Cerebellar nuclear complex (tissue), 1 donor: ENCODE measurements around the gene CD59.
"Not testable (repeated sequence)": the region's sequence is repeated elsewhere in the genome, so short reads cannot be mapped to it uniquely, and the experiment has no call there.

Source experiments
- DNase-seq, 2 experiments: peaks; one replicate each; lab custom pipeline; 2025; lab: John Stamatoyannopoulos, UW

The CD59 gene

DNA sequence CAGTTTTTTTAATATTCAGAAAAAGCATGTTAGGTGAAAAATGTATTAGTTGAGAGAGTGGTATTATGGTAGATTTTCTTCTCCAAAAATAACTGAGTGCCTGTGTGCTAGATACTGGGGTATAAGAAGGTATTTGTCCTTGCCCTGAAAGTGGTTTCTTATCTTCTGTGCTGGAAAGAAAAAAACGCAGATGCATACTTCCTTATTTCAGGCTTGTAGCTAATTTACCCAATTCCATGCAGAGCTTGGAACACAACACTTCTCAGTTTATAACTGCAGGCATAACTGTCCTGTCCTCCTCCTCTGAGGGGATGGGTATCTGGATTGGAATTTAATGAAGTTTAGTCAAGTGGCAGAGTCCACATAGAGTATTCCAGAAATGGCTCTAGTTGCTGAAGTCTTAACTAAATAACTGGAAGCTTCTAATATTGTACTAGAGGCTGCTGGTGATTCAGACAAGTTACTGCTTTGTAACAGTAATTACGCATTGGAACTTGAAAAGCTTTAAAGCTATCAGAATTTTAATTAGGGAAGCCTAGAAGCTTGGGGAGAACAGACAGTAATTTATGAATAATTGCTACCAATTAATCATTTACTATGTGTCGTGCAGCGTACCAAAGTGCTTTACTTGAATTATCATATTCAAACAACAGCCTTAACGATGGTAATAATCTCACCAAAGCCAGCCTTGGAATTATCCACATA lies 22.9 kb downstream of the CD59 start:
- DNase-seq = no peak

DNA sequence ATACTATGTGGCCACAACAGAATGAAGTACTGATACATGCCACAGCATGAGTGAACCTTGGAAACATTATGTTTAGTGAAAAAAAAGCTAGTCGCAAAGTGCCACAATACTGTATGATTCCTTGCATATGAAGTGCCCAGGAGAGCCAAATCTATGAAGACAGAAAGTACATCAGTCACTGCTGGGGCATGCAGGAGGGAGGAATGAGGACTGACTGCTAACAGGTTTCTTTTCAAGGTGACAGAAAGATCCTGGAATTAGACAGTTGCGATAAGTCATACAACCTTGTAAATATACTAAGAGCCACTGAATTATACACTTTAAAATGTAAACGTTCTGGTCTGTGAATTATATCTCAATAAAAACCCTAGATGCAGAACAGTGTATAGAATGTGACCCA lies 23.8 kb downstream of the CD59 start:
- DNase-seq = no peak

DNA sequence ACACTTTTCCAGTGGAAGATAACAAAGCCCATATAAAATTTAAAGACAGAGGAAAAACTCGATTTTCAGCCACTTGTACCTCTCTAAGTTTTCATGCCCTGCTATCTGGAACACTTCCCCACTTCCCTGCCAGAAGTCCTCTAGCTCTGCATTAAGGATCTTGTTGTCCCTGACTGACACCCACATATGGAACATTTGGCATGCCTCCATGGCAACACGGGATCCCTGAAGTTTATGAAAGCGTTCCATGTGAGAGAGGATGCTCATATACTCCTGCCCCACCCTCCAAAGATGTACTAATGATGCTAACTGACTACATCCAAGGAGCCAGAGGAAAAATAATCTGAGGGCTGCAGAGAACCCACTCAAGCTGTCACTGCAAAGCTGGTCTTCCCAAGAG lies 26.8 kb downstream of the CD59 start:
- no peak for DNase-seq

DNA sequence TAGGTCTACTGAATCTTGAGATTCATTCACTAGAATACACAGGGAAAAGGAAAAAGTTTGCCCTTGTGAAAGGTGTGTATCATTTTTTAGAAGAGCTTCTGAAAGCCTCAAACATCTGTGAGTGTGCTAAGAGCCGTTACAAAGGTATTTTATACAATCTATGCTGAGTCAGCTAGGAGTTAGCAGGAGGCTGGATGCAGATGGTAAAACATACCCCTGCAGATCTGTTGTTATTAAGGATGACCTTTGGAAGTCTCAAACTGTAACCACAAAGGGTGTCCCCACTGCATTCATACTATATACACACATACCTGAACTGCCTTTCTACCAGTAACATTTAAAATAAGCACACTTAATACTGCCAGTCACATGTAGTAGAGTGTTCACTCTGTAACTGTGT lies 27.2 kb downstream of the CD59 start:
- DNase-seq = no peak

DNA sequence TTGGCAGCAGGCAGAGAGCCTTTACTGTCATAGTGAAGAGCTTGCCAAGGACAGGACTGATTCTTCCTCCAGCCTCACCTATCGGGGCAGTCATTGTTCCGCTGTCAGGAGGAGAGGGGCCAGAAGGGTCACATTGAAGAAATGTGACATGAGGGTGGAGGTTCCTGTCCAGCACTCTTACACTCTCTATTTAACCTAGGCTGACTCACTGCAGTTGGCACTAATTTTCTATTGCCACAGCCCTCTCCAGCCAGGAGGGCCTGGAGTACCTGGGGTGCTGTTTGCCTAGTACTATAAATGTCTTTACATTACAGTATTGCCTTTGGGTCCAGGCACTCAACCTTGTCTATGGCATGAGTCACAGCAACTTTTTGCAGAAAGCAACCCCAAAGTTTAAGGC lies 28.4 kb downstream of the CD59 start:
- DNase-seq = not testable (repeated sequence)

DNA sequence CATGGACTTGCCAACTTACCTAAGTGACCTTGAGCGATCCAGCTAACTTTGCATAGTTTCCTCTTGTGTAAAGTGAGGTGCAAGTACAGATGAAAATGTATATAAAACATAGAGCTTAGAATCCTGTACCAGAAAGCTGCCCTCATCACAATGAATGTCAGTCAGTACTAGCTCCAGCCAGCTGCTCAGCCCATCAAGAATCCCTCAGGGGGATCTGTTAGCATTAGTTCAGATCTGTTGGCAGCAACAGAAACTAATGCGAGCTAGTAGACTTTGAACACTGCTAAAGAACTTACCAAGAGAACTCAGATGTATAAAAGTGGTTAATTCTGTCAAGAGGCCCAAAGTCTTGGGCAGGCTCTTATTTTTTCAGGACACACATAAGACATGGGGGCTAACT lies 29.3 kb downstream of the CD59 start:
- DNase-seq = no peak

DNA sequence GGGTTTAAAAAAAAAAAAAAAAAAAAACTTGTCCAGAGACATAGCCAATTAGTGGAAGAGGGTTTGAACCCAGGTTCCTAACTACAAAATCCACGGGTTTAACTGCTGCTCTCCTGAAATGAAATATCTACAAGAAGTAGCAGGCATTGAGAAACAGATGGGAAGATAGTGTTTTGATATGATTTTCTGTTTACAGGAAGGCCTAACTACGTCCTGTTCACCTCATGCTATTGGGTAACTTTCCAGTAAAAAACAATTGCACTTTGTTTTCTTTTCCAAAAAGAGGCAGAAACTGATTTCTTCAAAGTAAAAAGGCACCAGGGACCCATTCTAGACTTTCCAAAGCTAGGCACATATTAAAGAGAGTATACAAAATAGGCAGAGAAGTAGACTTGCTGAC lies 29.7 kb downstream of the CD59 start:
- no peak for DNase-seq

DNA sequence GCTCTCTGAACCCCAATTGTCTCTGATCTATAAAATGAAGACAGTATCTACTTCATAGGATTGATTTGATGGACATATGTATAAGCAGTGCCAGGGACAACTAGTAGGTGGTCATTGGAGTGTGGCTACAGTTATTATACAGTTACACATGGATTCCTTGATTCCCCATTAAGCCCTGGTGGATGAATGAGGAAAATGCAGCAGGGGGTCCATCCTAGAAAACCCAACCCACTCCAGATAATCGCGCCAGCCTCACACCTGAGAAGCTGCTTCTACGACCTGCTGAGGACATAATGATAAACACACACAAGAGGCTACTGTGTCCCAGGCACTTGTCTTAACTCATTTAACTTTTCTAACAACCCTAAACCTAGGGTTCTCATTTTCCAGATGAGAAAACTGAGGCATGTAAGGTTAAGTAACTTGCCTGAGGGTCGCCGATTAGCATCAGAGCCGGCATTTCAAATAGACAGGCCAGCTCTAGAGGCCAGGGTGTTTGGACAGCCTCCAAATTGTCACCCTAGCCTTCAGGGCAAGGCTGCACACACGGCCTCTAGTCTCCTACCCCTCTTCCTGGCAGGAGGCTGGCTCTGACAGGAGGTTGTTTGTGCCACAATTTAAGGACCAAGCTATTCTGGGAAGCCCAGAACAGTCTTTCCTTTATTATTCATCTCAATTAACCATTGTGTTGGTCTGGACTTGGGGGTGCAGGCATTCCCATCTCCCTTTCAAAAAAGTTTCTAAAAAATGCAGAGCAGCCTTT lies 31.8 kb downstream of the CD59 start:
- no peak for DNase-seq

DNA sequence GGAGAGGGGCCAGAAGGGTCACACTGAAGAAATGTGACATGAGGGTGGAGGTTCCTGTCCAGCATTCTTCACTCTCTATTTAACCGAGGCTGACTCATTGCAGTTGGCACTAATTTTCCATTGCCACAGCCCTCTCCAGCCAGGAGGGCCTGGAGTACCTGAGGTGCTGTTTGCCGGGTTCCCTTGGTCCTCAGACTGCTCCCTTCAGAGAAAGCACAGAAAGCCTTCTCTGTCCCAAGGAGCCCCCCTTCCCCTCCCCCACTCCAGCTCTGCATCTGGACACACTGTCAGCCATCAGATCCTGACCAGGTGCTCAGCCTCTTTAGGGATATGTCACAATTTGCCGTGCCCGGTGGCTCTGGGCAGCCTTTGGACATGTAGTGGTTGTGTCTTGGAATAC lies 32.4 kb downstream of the CD59 start:
- no peak for DNase-seq

DNA sequence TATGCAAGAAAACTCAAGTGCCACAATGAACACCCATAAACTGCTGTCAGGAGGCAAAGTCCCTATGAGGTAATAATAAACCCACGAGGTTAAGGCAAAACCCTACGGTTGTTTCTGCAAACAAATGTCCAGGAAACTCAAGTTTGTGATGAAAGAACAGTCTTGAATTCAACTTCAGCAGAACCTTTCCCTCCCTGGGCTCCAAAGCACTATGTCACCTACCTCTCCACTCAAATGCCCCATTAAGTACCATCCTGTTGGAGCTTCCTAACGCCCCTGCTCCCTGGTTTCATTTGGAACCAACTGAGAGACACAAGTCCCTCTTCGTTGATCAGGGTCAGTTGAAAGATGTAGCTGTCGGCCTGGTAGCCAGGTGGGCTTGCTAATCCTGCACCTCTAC lies 33.0 kb downstream of the CD59 start:
- DNase-seq = no peak

DNA sequence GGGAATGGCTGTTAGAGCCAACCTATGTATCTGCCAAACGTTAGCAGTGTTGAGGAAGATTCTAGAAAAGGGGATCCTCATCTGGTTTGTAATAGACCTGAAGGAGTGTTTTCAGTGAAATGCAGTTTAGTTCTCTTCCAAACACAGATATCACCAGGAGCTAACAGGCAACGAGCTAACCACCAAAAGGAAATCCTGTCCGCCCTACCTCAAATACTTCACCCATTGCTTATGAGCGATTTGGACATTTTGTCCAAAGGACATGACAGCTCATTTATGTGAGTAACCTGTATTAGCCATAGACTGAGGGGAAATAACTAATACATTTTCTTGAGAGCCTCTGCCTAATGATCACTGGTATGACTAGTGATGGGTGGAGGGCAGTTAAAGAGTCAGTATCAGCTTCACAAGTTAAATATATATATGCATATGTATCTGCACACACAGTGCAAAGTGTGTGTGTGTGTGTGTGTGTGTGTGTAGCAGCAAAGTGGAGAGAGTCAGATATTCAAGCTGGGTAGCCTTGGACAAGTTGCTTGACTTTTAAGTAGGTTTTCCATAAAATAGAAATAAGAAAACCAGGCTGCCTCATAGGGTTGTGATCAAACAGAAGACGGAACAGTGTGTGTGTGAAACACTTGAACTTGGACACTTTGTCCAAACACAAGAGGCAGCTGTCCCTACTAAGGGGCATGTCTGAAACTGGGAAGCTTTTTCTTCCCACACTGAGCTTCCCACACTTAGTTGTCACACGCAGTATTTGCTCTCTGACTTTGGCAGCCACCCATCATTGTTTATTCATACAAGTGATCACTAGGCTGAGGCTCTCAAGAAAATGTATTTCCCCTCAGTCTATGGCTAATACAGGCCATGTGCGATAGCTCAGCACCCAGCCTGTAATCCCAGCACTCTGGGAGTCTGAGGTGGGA lies 34.7 kb downstream of the CD59 start:
- DNase-seq = no peak

DNA sequence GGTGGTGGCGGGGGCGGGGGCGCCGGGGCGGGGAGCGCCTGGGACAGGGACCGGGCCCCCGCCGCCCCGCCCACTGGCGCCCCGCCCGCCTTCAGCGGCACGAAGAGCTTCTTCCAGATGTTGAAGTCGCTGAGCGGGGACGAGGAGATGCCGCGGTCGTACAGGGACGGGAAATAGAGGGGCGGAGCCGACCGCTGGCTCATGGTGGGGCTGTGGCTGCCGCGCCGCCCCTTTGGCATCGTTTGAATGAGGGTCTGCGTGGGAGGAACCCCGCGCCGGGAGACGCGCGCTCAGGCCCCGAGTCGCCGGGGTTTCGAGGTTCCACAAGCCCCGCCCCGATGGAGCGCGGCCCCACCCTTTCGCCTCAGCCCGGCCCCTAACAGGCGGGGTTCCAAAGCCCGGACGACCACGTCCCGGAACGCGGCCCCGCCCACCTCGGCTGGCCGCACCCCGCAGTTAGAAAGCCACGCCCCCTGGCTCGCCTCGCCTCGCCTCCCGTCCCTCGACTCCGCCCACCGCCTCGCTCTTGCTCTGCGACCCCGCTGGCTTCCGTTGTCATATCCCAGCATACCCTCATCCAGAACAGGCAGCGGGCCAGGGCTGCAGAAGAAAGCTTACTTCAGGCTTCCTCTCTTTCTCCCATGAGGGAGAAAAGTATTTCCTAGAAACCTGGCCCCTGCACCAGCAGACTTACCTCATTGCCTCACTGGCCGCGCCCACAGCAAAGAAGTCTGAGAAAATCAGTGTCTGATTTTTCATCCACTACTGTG lies 35.5 kb downstream of the CD59 start, which contains the start of gene C11orf91:
Gene C11orf91, minus strand, starts transcription at position 325 of the 770 bp plus-strand sequence. Its CDS starts 86 bp downstream, at position 239.
- DNase-seq = no peak

DNA sequence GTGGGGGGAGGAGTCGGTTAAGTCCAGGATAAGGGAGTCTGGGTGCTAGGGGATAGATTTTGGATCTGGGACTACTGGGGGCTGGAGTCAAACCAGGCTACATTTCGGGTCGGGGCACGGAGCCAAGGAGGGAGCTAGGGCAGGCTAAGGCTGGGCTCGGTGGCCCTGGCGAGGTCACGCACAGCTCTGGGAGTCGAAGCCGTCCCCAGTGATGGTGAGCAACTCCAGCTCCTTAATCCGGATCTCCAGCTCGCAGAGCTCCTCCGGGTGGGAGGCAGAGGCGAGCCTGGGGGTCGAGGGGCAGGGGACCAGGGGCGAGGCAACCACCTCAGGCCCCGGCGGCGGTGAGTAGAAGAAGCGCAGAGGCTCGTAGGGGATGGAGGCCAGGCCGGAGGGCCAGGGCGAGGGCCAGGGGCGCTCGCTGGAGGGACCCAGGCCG lies 36.1 kb downstream of the CD59 start:
- no peak for DNase-seq

DNA sequence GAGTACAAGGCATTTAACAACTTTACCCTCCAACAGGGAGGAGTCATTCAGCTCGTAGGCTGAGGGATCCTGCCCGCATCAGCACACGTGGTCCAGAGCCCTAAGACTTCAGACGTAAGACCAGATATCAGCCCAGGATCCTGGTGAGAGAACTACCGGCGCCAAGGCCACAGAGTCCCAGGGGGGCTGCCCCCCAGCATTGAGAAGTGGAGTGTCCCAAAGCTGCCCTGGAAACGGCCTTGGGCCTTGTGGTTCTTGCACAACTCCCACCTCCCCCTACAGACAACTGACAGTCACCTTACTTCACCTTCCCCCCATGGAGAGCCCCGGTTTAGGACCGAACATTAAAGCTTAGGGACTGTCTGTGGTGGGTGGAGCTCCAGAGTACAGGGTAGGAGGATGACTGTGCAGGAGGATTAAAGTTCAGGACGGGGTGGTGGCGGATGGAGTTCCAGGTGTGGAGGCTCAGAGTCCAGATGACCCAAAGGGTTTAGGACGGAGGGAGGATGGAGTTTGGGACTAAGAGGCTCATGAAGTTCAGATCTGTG lies 36.6 kb downstream of the CD59 start:
- DNase-seq = no peak

DNA sequence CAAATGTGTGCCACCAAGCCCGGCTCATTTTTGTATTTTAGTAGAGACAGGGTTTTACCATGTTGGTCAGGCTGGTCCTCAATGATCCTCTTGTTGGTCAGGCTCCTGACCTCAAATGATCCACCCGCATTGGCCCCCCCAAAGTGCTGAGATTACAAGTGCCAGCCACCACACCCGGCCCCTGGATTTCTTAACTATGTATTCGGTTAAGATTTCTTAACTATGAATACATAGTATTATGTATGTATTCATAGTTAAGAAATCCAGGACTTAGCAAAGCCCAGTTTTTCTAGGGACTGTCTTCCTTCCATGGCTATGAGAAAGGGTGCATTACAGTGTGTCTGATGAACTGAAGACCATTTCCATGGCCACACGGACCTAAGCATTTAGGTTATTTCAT lies 37.3 kb downstream of the CD59 start:
- no peak for DNase-seq

DNA sequence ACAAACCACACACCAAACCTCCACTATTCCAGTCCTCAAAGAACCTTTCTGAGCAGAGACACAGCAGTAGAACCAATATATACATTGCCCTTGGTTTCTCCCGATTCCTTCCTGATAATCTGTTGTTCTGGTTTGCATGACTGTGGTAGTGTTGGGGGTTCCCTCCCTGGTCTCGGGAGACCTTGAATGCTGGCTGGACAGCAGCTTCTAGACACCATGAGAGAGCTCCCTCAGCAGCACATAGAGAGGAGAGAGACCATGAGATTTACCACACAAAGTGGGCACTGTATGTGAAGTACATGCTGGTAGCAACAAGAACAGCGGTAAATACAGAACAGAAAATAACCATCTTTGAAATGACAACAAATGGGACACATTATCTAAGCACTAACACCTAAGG lies 38.2 kb downstream of the CD59 start:
- no peak for DNase-seq

DNA sequence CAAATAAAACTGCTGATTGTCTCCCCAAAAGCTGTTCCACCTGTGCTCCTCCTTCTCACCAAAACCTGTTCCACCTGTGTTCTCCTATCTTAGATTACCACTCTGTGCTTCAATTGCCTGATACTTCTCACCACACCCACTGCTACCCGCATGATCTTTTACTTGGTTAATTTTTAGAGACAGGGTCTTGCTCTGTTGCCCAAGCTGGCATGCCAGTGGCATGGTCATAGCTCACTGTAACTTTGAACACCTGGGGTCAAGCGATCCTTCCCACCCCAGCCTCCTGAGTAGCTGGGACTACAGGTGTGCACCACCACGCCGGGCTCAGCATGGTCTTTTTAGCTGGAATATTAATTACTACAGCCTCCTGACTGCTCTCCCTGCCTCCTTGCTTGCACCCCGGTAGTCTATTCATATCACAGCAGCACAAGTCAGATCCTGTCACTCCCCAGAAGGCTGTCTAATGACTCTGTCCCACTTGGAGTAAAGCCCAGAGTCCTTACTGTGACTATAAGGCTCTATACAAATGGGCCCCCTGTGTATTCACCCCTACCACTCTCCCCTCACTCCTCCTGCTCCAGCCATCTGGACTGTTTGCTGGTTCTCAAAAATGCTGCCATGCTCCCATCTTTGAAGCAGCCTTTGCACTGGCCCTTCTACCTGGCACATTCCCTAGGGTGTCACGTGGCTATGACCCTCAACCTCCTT lies 39.1 kb downstream of the CD59 start:
- DNase-seq = no peak

DNA sequence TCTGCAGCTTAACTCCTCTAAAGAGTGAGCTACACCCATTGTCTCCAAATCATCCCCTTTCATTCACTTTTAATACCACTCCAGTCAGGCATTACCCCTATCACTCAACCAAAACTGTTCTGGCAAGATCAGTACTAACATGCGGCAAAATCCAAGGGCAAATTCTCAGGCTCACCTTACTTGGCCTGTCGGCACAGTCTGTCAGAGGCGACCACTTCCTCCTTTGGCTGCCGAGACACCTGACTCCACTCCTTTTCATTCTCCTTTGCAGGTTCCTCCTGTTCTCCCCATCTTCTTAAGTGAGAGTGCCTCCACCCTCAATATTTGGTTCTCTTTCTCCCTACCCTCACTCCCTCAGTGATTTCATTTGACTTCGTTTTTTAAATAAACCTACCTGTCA lies 39.8 kb downstream of the CD59 start:
- DNase-seq = no peak

DNA sequence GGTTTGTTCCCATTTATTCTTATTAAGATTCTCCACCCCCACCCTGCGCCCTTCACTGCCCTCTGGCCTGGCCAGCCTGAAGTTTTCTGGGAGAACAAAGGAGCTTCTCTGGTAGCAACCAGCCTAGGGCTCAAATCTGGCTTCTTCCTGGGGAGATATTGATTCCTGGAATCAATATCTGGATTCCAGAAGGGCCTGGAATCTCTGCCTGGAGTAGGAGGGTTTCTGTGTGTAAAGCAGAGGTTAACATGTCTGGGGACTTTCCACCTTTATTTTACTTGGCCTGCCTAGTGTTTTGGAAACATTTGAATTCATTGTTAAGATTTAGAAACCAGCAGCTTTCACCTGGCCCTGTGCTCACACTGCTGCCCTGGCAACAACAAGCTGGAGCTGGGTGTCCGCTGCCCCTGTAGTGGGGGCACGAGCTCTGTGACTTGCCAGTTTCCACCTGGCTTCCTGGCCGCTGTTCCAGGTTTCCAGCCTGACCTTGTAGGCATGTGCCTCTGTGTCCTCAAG lies 41.1 kb downstream of the CD59 start:
- DNase-seq = no peak

DNA sequence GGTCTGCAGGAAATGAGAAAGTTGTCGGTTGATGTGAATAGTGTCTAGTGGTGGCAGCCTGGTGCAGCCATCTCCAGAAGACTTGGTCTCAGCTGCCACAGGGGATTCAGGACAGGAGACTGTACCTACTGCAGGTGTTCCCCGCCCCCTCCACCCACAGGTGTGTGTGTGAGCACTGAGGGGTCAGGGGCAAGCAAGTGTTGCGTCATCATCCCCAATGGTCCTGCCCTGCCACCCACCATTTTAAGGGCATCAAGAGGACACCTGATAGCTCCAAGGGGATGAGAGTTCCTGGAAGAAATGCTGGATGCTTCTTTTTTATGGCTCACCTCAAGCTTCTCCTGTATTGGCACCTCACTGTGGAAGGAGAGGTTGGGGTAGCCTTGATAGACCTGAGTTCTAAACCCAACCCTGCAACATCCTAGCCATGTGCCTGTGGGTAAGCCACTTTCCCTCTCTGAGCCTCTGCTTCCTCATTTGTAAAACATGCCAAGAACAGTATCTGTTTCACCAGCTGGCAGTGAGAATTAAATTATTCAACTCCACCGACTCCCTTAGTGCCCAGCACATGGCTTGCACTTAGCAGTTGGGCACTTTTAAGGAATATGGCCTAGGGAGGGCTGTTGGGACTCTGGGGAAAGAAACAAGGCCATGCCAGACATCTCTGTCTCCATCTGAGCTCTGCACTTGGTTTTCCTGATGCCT lies 41.7 kb downstream of the CD59 start:
- DNase-seq = no peak
